Neuronal stem cell (in vitro differentiated cells): ENCODE results near the gene ADAT3.
A peak's percentile ranks its signal among the peaks of the same experiment; 100 is the strongest.

Experiments
- DNase-seq: peaks from one replicate; pipeline ENCODE4 v3.0.0-alpha.2; 2013; ENCODE audit warnings: low spot score
- H2AFZ ChIP-seq: one replicate; pipeline ENCODE4 v1.6.1; 2013; ENCODE audit warnings: mild to moderate bottlenecking, low read length, inconsistent platforms
- H2AK5ac ChIP-seq: 2 replicates; pipeline ENCODE4 v1.6.1; 2013; ENCODE audit warnings: low read depth, mild to moderate bottlenecking, inconsistent platforms, low read length, moderate library complexity, mixed read lengths
- H2BK120ac ChIP-seq: 2 replicates; pipeline ENCODE4 v1.6.1; 2013; ENCODE audit warnings: low read depth, mild to moderate bottlenecking, inconsistent platforms, low read length, moderate library complexity, mixed read lengths
- H2BK12ac ChIP-seq: one replicate; pipeline ENCODE4 v1.6.1; 2013; ENCODE audit warnings: low read length, inconsistent platforms
- H2BK15ac ChIP-seq: 2 replicates; pipeline ENCODE4 v1.6.1; 2013; ENCODE audit warnings: mild to moderate bottlenecking, low read length, inconsistent platforms, mixed read lengths
- H2BK5ac ChIP-seq: one replicate; pipeline ENCODE4 v1.6.1; 2013; ENCODE audit warnings: inconsistent platforms, mild to moderate bottlenecking, low read length, moderate library complexity
- H3K14ac ChIP-seq: one replicate; pipeline ENCODE4 v1.6.1; 2013; ENCODE audit warnings: low read length, inconsistent platforms
- H3K18ac ChIP-seq: 2 replicates; pipeline ENCODE4 v1.6.1; 2013; ENCODE audit warnings: low read length, inconsistent platforms
- H3K23ac ChIP-seq: 2 replicates; pipeline ENCODE4 v1.6.1; 2013; ENCODE audit warnings: low read depth, mild to moderate bottlenecking, mixed read lengths, low read length, inconsistent platforms; ENCODE audit not compliant: poor library complexity
- H3K27ac ChIP-seq: replicated peaks from 3 replicates; pipeline ENCODE4 v1.5.1; 2013; ENCODE audit warnings: low read length, inconsistent platforms
- H3K27me3 ChIP-seq, 3 experiments: 2 replicates each; pipeline ENCODE4 v1.6.1; 2013; ENCODE audit warnings: low read length in 3 of 3, mild to moderate bottlenecking in 2 of 3, inconsistent platforms in 1 of 3, low read depth in 1 of 3, mixed read lengths in 1 of 3, moderate library complexity in 1 of 3; ENCODE audit not compliant: control insufficient read depth in 3 of 3, insufficient read depth in 3 of 3
- H3K36me3 ChIP-seq, 2 donors: replicated peaks in 1 of 2; 2 replicates each; pipeline ENCODE4 v1.6.1; 2013; ENCODE audit warnings: low read length in 2 of 2; ENCODE audit not compliant: control insufficient read depth in 2 of 2, insufficient read depth in 2 of 2
- H3K4ac ChIP-seq: 2 replicates; pipeline ENCODE4 v1.6.1; 2013; ENCODE audit warnings: inconsistent platforms, mild to moderate bottlenecking, low read length, moderate library complexity
- H3K4me1 ChIP-seq, 2 donors: 1 replicate in 1 of 2; 2 replicates in 1 of 2; pipeline ENCODE4 v1.6.1; 2013; ENCODE audit warnings: low read length in 2 of 2, low read depth in 1 of 2; ENCODE audit not compliant: control insufficient read depth in 2 of 2, insufficient read depth in 1 of 2
- H3K4me2 ChIP-seq: one replicate; pipeline ENCODE4 v1.6.1; 2013; ENCODE audit warnings: mild to moderate bottlenecking, low read length, inconsistent platforms; ENCODE audit not compliant: insufficient read depth, poor library complexity, severe bottlenecking
- H3K4me3 ChIP-seq, 2 donors: 2 replicates each; pipeline ENCODE4 v1.5.1; 2013; ENCODE audit warnings: low read length in 2 of 2, mild to moderate bottlenecking in 2 of 2, inconsistent platforms in 1 of 2, moderate library complexity in 1 of 2
- H3K79me1 ChIP-seq: one replicate; pipeline ENCODE4 v1.6.1; 2013; ENCODE audit warnings: low read depth, mild to moderate bottlenecking, inconsistent platforms, low read length, moderate library complexity
- H3K9ac ChIP-seq: one replicate; pipeline ENCODE4 v1.6.1; 2013; ENCODE audit warnings: mild to moderate bottlenecking, low read depth, low read length, inconsistent platforms; ENCODE audit not compliant: poor library complexity
- H3K9me3 ChIP-seq, 2 donors: replicated peaks in 1 of 2; 2 replicates each; pipeline versions ENCODE3 to v1.6.1; 2013; ENCODE audit warnings: low read length in 2 of 2, mild to moderate bottlenecking in 2 of 2, inconsistent platforms in 1 of 2, low read depth in 1 of 2, mixed read lengths in 1 of 2, moderate library complexity in 1 of 2; ENCODE audit not compliant: control insufficient read depth in 2 of 2, insufficient read depth in 1 of 2
- H4K8ac ChIP-seq: one replicate; pipeline ENCODE4 v1.6.1; 2013; ENCODE audit warnings: low read depth, mild to moderate bottlenecking, inconsistent platforms, low read length, moderate library complexity
- H4K91ac ChIP-seq: one replicate; pipeline ENCODE4 v1.6.1; 2013; ENCODE audit warnings: low read length, low read depth, mild to moderate bottlenecking, inconsistent platforms; ENCODE audit not compliant: poor library complexity
- WGBS, 2 donors: extraction: QIAGEN DNeasy Blood & Tissue Kit; methylation state at CpG; one replicate each; pipeline ENCODE4 v1.1.7; 2013; ENCODE audit warnings: missing lambda C conversion rate in 2 of 2, mixed read lengths in 1 of 2; ENCODE audit not compliant: insufficient read length in 2 of 2, insufficient replicate concordance in 1 of 2; ENCODE audit errors: extremely low coverage in 2 of 2; 5-methylcytosine and 5-hydroxymethylcytosine counted together

ADAT3 gene

DNA sequence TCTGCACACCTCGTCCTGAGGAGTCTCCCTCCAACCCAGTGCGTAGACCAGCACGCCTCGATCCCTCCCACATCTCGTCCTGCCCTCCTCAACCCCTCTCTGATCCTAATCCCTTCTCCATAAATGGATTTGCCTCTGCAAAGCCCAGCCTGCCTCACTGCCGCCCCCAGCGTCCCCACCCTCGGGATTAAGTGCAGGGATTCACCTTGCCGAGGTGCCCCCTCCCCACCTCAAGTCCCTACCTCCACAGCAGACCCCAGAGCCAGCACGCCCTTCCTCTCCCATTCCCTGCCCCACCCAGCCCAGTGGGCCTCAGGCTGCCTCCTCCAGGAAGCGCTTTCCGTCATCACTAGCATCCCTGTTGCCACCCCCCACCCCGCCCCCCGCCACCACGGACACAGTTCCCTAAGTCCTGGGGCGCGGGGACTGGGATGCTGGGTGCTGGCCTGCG is 45.8 kb upstream of the ADAT3 start:
- Histone ChIP-seq H2AFZ (no peak overlapping the region), H3K27me3 (peaks cover 7 to 66% (median 22%) of the 10 kb centered on the region in 3 experiments), H3K4me3 (no peak overlapping the region), H3K23ac (peak overlapping the region; percentile 89), H3K4ac (no peak overlapping the region), H3K27ac (no peak overlapping the region), H3K4me2 (peak overlapping the region; percentile 57), H2BK5ac (peak overlapping the region; percentile 6), H2BK15ac (peak overlapping the region; percentile 85), H4K91ac (no peak overlapping the region), H2AK5ac (peak overlapping the region; percentile 94), H2BK12ac (no peak overlapping the region), H3K9ac (peak overlapping the region; percentile 72), H4K8ac (no peak overlapping the region), H3K36me3 (no peaks in the 10 kb centered on the region), H3K79me1 (peaks cover 19% of the 10 kb centered on the region), H3K18ac (peak overlapping the region; percentile 81), H3K9me3 (no peaks in the 10 kb centered on the region), H2BK120ac (no peak overlapping the region), H3K4me1 (peaks cover 52 to 62% of the 10 kb centered on the region in 2 donors), H3K14ac (no peak overlapping the region)
- no CpG with 5 or more reads among the region's 18 CpGs for WGBS, 2 donors
- no peak for DNase-seq

DNA sequence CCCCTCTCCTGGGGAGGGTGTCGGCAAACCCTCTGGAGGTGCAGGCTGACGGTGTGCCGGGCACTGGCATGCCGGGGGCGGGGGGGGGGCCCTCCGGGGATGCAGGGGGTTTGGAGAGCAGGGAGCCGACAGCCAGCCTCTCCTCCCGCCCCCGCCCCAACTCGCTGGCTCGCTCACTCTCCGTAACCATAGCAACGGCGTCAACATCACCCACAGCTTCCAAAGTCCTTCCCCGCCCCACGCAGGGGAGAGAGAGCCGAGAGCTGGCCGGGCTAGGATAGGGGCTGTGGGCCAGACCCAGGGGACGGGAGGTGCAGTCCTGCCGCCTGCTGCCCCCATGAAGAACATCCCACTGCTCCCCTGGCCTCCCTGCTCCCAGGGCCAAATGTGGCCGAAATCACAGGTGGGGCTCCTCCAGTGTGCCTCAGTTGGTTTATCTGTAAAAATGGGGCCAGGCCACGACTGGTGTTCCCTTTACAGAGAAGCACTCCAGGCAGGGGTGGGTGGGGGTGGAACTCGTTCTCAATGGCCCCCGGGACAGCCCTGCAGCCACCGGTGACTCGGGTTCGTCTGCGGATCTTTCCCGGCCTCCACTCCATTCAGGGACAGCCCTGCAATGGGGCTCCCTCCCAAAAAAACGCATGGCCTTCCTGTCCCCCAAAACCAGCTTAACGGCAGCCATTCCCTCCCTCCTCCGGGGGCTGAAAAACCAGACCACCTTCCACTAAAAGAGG is 45.0 kb upstream of the ADAT3 start:
- Histone ChIP-seq H2BK15ac (peak overlapping the region; percentile 85), H3K14ac (no peak overlapping the region), H3K36me3 (no peaks in the 10 kb centered on the region), H3K4me2 (peak overlapping the region; percentile 57), H2AFZ (no peak overlapping the region), H3K9ac (peak overlapping the region; percentile 9), H3K27me3 (peaks cover 7 to 66% (median 22%) of the 10 kb centered on the region in 3 experiments), H3K4ac (no peak overlapping the region), H3K9me3 (no peaks in the 10 kb centered on the region), H3K4me3 (peak overlapping the region in 1 of 2 donors; percentile 43), H2BK5ac (no peak overlapping the region), H4K91ac (no peak overlapping the region), H3K18ac (peak overlapping the region; percentile 81), H3K23ac (peak overlapping the region; percentile 89), H3K79me1 (peaks cover 19% of the 10 kb centered on the region), H3K4me1 (peaks cover 47 to 64% of the 10 kb centered on the region in 2 donors), H2BK12ac (no peak overlapping the region), H4K8ac (no peak overlapping the region), H3K27ac (no peak overlapping the region), H2AK5ac (peak overlapping the region; percentile 94), H2BK120ac (no peak overlapping the region)
- no CpG with 5 or more reads among the region's 32 CpGs for WGBS, 2 donors
- peak; percentile 78 for DNase-seq

DNA sequence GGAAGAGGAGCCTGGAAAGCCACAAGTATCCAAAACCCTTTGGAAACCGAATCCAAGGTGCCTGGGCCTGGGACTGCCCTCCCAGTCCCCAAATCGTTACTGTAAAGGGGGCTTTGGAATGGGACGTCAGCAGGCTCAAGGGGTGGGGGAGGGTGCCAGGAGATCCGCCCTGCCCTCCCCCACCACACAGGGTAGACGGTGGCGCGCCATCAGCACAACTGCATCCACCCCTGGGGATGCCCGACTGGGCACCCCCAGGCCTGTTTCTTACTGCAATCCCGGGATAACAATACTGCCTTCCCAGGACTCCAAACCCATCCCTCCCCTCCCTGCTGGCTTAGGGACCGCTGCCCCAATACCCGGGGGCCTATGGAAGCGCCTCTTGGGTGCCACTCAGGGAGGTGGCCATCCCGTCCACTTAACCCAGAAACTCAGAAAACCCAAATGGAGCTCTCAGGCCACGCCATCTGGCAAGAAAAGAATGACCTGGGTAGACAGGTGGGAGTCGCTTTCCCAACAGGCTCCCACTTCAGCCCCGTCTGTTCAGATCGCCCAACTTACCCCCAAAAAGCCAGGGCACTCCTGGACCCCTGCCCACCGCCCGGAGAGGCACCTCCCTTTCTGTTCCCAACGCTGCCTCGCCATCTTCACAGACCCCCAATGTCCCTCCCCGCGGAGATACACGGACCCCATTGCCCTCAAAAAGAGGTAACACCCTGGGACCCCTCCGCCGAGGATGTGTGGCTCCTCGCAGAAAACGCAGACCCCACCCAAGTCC is 44.2 kb upstream of the ADAT3 start:
- Histone ChIP-seq H3K4me1 (peaks cover 41 to 59% of the 10 kb centered on the region in 2 donors), H3K18ac (peak overlapping the region; percentile 64), H2BK12ac (no peak overlapping the region), H3K36me3 (no peaks in the 10 kb centered on the region), H2AFZ (no peak overlapping the region), H3K4me3 (peak overlapping the region; percentile 26 to 90), H2AK5ac (peak overlapping the region; percentile 11), H3K9ac (no peak overlapping the region), H4K8ac (no peak overlapping the region), H3K79me1 (peaks cover 19% of the 10 kb centered on the region), H4K91ac (no peak overlapping the region), H2BK5ac (peak overlapping the region; percentile 87), H3K27ac (no peak overlapping the region), H3K4me2 (peak overlapping the region; percentile 97), H3K4ac (no peak overlapping the region), H3K14ac (no peak overlapping the region), H3K23ac (peak overlapping the region; percentile 80), H2BK15ac (peak overlapping the region; percentile 73), H2BK120ac (no peak overlapping the region), H3K9me3 (no peaks in the 10 kb centered on the region), H3K27me3 (peaks cover 7 to 65% (median 22%) of the 10 kb centered on the region in 3 experiments)
- no CpG with 5 or more reads among the region's 28 CpGs for WGBS, 2 donors
- DNase-seq: no peak

DNA sequence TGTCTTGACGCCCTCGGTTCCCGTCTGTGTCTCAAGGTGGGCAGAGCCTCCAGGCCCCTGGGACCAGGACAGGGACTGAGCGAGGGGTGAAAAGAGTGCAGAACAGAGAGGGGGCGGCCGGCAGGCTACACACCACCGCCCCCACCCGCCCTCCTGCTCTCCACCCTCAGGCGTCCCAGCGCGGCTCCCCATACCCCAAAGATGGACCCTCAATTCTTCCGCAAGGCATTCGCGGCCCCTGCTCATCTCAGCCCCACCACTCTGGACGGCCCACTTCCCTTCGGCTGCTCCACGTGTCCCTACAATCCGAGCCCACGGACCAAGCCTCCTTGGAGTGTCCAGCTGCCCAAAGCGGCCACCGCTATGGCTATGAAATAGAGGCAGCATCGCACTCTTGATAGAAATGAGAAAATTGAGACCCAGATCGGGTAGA is 43.6 kb upstream of the ADAT3 start:
- peaks cover 7 to 59% (median 22%) of the 10 kb centered on the region in 3 experiments for H3K27me3 ChIP-seq
- DNase-seq: no peak
- no peak overlapping the region for H4K91ac ChIP-seq

More for the DNA sequence above, 43.6 kb upstream of the ADAT3 start:
- Histone ChIP-seq H3K9me3 (no peaks in the 10 kb centered on the region), H3K79me1 (peaks cover 19% of the 10 kb centered on the region), H3K9ac (no peak overlapping the region), H3K4ac (no peak overlapping the region), H4K8ac (no peak overlapping the region), H2AFZ (no peak overlapping the region), H2BK5ac (peak overlapping the region; percentile 87), H3K23ac (peak overlapping the region; percentile 80), H3K4me3 (peak overlapping the region; percentile 69 to 90), H3K4me1 (peaks cover 36 to 54% of the 10 kb centered on the region in 2 donors), H3K27ac (no peak overlapping the region), H2BK12ac (no peak overlapping the region), H2AK5ac (peak overlapping the region; percentile 11), H3K36me3 (no peaks in the 10 kb centered on the region), H2BK15ac (peak overlapping the region; percentile 73), H3K14ac (no peak overlapping the region), H3K18ac (peak overlapping the region; percentile 64), H2BK120ac (no peak overlapping the region), H3K4me2 (peak overlapping the region; percentile 97)
- no CpG with 5 or more reads among the region's 23 CpGs for WGBS, 2 donors
